Right atrium auricular region (tissue), 2 donors: ENCODE results near the gene NCCRP1. TPM values are rescaled to one million over a fixed set of nuclear protein-coding genes. Genes with fewer than 3 reads are reported as not detected.

Experiments used
- DNase-seq: peaks from one replicate; pipeline ENCODE4 v3.0.0-alpha.2; 2019; ENCODE audit warnings: low spot score
- H3K27ac ChIP-seq, 2 donors: fragments of 200-600 bp; sonication (generic); 1 replicate in 1 of 2; 2 replicates in 1 of 2; pipeline ENCODE4 v1.5.1; 2016 to 2019
- H3K27me3 ChIP-seq, 2 donors: fragments of 200-600 bp; sonication (generic); one replicate each; pipeline versions ENCODE4 v1.5.1 to v1.6.0; 2017 to 2019
- H3K36me3 ChIP-seq: fragments of 200-600 bp; sonication (generic); one replicate; pipeline ENCODE4 v1.5.1; 2016
- H3K4me1 ChIP-seq, 2 donors: fragments of 200-600 bp; sonication (generic); one replicate each; pipeline versions ENCODE4 v1.5.1 to v1.6.0; 2017 to 2019
- H3K4me3 ChIP-seq, 2 donors: fragments of 200-600 bp; sonication (generic); 1 replicate in 1 of 2; 2 replicates in 1 of 2; pipeline ENCODE4 v1.5.1; 2017 to 2019; ENCODE audit warnings: mild to moderate bottlenecking in 1 of 2, moderate library complexity in 1 of 2
- H3K9me3 ChIP-seq, 2 donors: fragments of 200-600 bp; sonication (generic); one replicate each; pipeline ENCODE4 v1.5.1; 2019
- CTCF ChIP-seq, 2 donors: fragments of 200-600 bp; sonication (generic); IDR thresholded peaks; one replicate each; pipeline ENCODE4 v1.5.1; 2019; ENCODE audit warnings: antibody characterized with exemption in 2 of 2
- total RNA-seq, 2 donors: library from RNA; depleted of rRNA; stranded (reverse); fragments of >200 nt; gene quantifications; one replicate each; pipeline ENCODE4 v1.1.0, GENCODE V29; 2016

The NCCRP1 gene
- total RNA-seq, 2 donors from 2014 or later = not detected

- no peak for DNase-seq
Measured at GRCh38 chr19:39152066-39152465, 44.7 kb upstream of the NCCRP1 start.

GRCh38 chr19:39154100-39154628 lies 42.6 kb upstream of the NCCRP1 start:
- Histone ChIP-seq H3K9me3 (no peaks in the 10 kb centered on the region), H3K4me3 (no peak overlapping the region), H3K36me3 (no peaks in the 10 kb centered on the region), H3K27ac (no peak overlapping the region), H3K4me1 (peaks cover 0 to 37% of the 10 kb centered on the region in 2 donors), H3K27me3 (no peaks in the 10 kb centered on the region)
- no peak for DNase-seq
- TF ChIP-seq CTCF (IDR thresholded peaks at IDR 0.05) = no peak

More at GRCh38 chr19:39152066-39152465, 44.7 kb upstream of the NCCRP1 start:
- Histone ChIP-seq H3K9me3 (no peaks in the 10 kb centered on the region), H3K27me3 (no peaks in the 10 kb centered on the region), H3K36me3 (no peaks in the 10 kb centered on the region), H3K27ac (no peak overlapping the region), H3K4me1 (peaks cover 0 to 22% of the 10 kb centered on the region in 2 donors), H3K4me3 (no peak overlapping the region)
- no peak for TF ChIP-seq CTCF (IDR thresholded peaks at IDR 0.05)

- Histone ChIP-seq H3K9me3 (no peaks in the 10 kb centered on the region), H3K4me1 (peaks cover 0 to 39% of the 10 kb centered on the region in 2 donors), H3K4me3 (no peak overlapping the region), H3K36me3 (no peaks in the 10 kb centered on the region), H3K27me3 (no peaks in the 10 kb centered on the region), H3K27ac (no peak overlapping the region)
- no peak for TF ChIP-seq CTCF (IDR thresholded peaks at IDR 0.05)
- DNase-seq = no peak
Measured at GRCh38 chr19:39154629-39155100, 42.1 kb upstream of the NCCRP1 start.

GRCh38 chr19:39155114-39155700 lies 41.6 kb upstream of the NCCRP1 start:
- no peak for TF ChIP-seq CTCF (IDR thresholded peaks at IDR 0.05)
- H3K36me3 ChIP-seq = no peaks in the 10 kb centered on the region
- no peaks in the 10 kb centered on the region for H3K9me3 ChIP-seq
- DNase-seq = no peak
- H3K4me1 ChIP-seq = peaks cover 0 to 44% of the 10 kb centered on the region in 2 donors
- H3K27me3 ChIP-seq = no peaks in the 10 kb centered on the region
- no peak overlapping the region for H3K4me3 ChIP-seq
- no peak overlapping the region for H3K27ac ChIP-seq

- H3K4me3 ChIP-seq = no peak overlapping the region
- H3K36me3 ChIP-seq = no peaks in the 10 kb centered on the region
- peaks cover 0 to 47% of the 10 kb centered on the region in 2 donors for H3K4me1 ChIP-seq
- no peak for TF ChIP-seq CTCF (IDR thresholded peaks at IDR 0.05)
- H3K27me3 ChIP-seq = no peaks in the 10 kb centered on the region
- DNase-seq = no peak
- H3K27ac ChIP-seq = no peak overlapping the region
- no peaks in the 10 kb centered on the region for H3K9me3 ChIP-seq
Measured at GRCh38 chr19:39155741-39156140, 41.0 kb upstream of the NCCRP1 start.
